Measurements from ENCODE around the gene KIT. TPM values are rescaled to one million over a fixed set of nuclear protein-coding genes. Genes with fewer than 3 reads are reported as not detected.

Gene KIT
- polyA plus RNA-seq, 1 donor (not counting 4 experiments of a cell fraction or from before 2014, with no cell fraction given): 0.01 TPM

GRCh38 chr4:54685810-54686209 is 28.1 kb downstream of the KIT start:
- Histone ChIP-seq H2AFZ (ENCODE audit: control insufficient read depth, low read length) (no peak overlapping the region), H4K20me1 (ENCODE audit: control insufficient read depth, extremely low read depth, insufficient read depth, low read length) (no peaks in the 10 kb centered on the region), H3K4me1 (ENCODE audit: control insufficient read depth, extremely low read depth, insufficient read depth, low read length) (no peaks in the 10 kb centered on the region), H3K4me3 (ENCODE audit: control insufficient read depth in 2 of 3, extremely low read depth in 1 of 3, insufficient read depth in 2 of 3, low read depth in 1 of 3, low read length in 3 of 3) (no peak overlapping the region), H3K9me3 (ENCODE audit: control insufficient read depth, low read depth, low read length) (no peaks in the 10 kb centered on the region), H3K36me3 (ENCODE audit: control insufficient read depth in 2 of 2, extremely low read depth in 1 of 2, insufficient read depth in 2 of 2, low read length in 2 of 2) (no peaks in the 10 kb centered on the region), H3K27me3 (ENCODE audit: control insufficient read depth, extremely low read depth, insufficient read depth, low read length) (no peaks in the 10 kb centered on the region), H3K79me2 (ENCODE audit: control insufficient read depth, insufficient read depth, low read length) (no peaks in the 10 kb centered on the region), H3K9me1 (ENCODE audit: control insufficient read depth, extremely low read depth, insufficient read depth, low read length) (no peaks in the 10 kb centered on the region), H3K9ac (ENCODE audit: control insufficient read depth, extremely low read depth, insufficient read depth, low read length) (no peak overlapping the region), H3K27ac (ENCODE audit: control insufficient read depth, insufficient read depth, low read length) (no peak overlapping the region), H3K4me2 (ENCODE audit: control insufficient read depth, extremely low read depth, insufficient read depth, low read depth, low read length) (no peak overlapping the region)
- DNase-seq (ENCODE audit: low read depth, low spot score): no peak
- no peak for TF ChIP-seq CTCF (optimal IDR thresholded peaks at IDR 0.05 in 1 of 3, IDR thresholded peaks at IDR 0.05 in 1 of 3, conservative IDR thresholded peaks at IDR 0.05 in 1 of 3; ENCODE audit: extremely low read depth in 1 of 3, insufficient read depth in 2 of 3, low read length in 3 of 3)
- no peak for TF ChIP-seq EZH2 (IDR thresholded peaks at IDR 0.05; ENCODE audit: low read length)
- no peak for FAIRE-seq
- dilution Hi-C loops (cut with MboI; ENCODE audit: extremely low pct_ligation_motif_present, low sequenced_read_pairs): no loop called here

GRCh38 chr4:54687887-54688841 is 30.4 kb downstream of the KIT start:
- no peak for FAIRE-seq
- no peak overlapping the region for H3K9ac ChIP-seq (ENCODE audit: control insufficient read depth, extremely low read depth, insufficient read depth, low read length)
- no peak overlapping the region for H3K4me3 ChIP-seq (ENCODE audit: control insufficient read depth in 2 of 3, extremely low read depth in 1 of 3, insufficient read depth in 2 of 3, low read depth in 1 of 3, low read length in 3 of 3)
- no peaks in the 10 kb centered on the region for H3K79me2 ChIP-seq (ENCODE audit: control insufficient read depth, insufficient read depth, low read length)
- DNase-seq (ENCODE audit: low read depth, low spot score): no peak
- no peaks in the 10 kb centered on the region for H3K4me1 ChIP-seq (ENCODE audit: control insufficient read depth, extremely low read depth, insufficient read depth, low read length)
- H3K9me3 ChIP-seq (ENCODE audit: control insufficient read depth, low read depth, low read length): no peaks in the 10 kb centered on the region
- H3K36me3 ChIP-seq (ENCODE audit: control insufficient read depth in 2 of 2, extremely low read depth in 1 of 2, insufficient read depth in 2 of 2, low read length in 2 of 2): no peaks in the 10 kb centered on the region
- dilution Hi-C loops (cut with MboI; ENCODE audit: extremely low pct_ligation_motif_present, low sequenced_read_pairs): no loop called here
- H2AFZ ChIP-seq (ENCODE audit: control insufficient read depth, low read length): no peak overlapping the region
- H4K20me1 ChIP-seq (ENCODE audit: control insufficient read depth, extremely low read depth, insufficient read depth, low read length): no peaks in the 10 kb centered on the region
- no peak overlapping the region for H3K27ac ChIP-seq (ENCODE audit: control insufficient read depth, insufficient read depth, low read length)
- H3K9me1 ChIP-seq (ENCODE audit: control insufficient read depth, extremely low read depth, insufficient read depth, low read length): no peaks in the 10 kb centered on the region
- no peak for TF ChIP-seq CTCF (optimal IDR thresholded peaks at IDR 0.05 in 1 of 3, IDR thresholded peaks at IDR 0.05 in 1 of 3, conservative IDR thresholded peaks at IDR 0.05 in 1 of 3; ENCODE audit: extremely low read depth in 1 of 3, insufficient read depth in 2 of 3, low read length in 3 of 3)
- TF ChIP-seq EZH2 (IDR thresholded peaks at IDR 0.05; ENCODE audit: low read length): no peak
- H3K27me3 ChIP-seq (ENCODE audit: control insufficient read depth, extremely low read depth, insufficient read depth, low read length): no peaks in the 10 kb centered on the region
- H3K4me2 ChIP-seq (ENCODE audit: control insufficient read depth, extremely low read depth, insufficient read depth, low read depth, low read length): no peak overlapping the region

Data from keratinocyte (primary cell).